GM18526 (cell line): ENCODE results near the gene NTN3.

Experiments
- POLR2A ChIP-seq: IDR thresholded peaks from 3 replicates; pipeline ENCODE4 v1.6.1; 2011; ENCODE audit not compliant: insufficient read length; ENCODE audit errors: extremely low read depth

NTN3 gene

GRCh38 chr16:2471653-2472487 lies 773 bp downstream of the NTN3 start:
- TF ChIP-seq POLR2A, result no peak

GRCh38 chr16:2472488-2472864 lies 1.4 kb downstream of the NTN3 start:
- no peak for TF ChIP-seq POLR2A

DNA sequence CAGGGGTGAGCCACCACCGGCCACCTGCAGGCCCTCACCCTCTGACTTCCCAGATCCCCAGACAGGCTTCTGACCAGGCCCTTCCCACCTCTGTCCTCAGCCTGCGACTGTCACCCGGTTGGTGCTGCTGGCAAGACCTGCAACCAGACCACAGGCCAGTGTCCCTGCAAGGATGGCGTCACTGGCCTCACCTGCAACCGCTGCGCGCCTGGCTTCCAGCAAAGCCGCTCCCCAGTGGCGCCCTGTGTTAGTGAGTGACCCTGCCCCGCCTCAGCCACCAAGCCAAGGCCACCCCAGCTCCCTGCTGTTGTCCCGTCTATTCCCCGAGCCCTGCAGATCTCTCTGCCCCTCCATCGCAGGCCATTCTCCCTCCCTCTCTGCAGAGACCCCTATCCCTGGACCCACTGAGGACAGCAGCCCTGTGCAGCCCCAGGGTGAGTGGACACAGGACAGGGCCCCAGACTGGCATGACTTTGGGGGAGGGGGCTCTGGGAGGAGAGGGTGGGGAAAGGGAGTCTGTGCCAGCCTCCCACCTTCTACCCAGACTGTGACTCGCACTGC lies 1.9 kb downstream of the NTN3 start:
- no peak for TF ChIP-seq POLR2A

GRCh38 chr16:2473446-2473926 lies 2.4 kb downstream of the NTN3 start:
- no peak for TF ChIP-seq POLR2A

DNA sequence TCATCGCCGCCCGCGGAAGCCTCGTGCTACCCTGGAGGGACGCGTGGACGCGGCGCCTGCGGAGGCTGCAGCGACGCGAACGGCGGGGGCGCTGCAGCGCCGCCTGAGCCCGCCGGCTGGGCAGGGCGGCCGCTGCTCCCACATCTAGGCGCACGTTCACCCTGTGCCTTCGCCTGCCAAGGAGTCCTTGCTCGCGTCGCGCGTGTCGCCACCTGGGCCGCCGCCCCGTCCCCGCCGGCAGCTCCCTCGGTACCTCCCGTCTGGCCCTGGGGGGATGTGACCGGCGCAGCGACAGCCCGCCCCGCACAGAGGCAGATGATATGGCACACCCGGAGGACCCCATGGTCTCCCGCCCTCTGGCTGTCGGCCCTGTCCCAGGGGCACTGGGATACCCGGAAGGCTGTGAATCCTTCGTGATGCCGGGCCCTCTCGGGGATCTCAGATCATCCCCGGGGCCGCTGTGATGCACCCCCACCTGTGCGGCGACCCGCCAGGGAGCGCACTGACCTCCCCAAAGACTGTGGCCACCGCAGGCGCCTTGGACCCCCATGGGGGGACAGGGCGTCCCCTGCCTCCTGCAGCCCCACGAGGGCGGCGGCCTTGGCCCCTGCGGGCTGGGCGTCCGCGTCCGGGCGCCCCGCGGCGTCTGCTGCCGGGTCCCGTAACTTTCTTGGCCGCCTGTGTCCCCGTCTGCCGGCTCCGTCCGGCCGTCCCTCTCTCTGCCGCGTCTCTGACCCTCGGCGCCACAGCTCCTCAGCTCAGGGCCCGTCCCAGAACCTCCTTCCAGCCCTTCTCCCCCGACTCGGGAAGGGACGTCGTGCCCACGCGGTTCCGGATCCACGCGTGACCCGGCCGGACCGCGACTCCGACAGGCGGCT lies 3.1 kb downstream of the NTN3 start:
- peak; percentile 40 for TF ChIP-seq POLR2A

DNA sequence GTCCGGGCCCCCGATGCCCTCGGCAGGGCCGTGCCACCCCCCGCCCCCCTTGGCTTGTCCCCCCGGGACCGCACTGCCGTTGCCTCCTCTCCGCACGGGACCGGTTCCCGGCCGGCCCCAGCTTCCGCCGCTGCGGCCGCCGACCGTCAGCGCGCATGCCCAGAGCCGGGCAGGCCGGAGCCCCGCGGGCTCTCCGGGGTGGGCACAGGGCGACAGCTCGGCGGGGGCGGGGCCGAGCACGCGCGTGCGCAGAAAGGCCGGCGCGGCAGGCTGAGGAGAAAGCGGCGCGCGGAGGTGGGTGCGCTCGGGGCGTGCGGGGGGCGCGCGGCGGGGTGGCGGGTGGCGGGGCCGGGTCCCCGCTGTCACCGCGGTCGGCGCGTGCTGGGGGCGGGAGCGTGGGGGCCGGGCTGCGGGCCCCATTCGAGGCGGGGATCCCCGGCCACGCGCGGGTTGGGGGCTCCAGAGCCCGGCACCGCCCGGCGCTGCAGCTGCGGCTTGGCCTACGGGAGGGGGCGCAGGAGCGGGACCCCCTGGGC lies 3.8 kb downstream of the NTN3 start, which contains the start of gene TBC1D24:
Gene TBC1D24, plus strand, starts transcription at position 251 of the 536 bp plus-strand sequence. CDS start 21,022 bp downstream, outside the sequence.
- TF ChIP-seq POLR2A, result peak; percentile 88

GRCh38 chr16:2475413-2476344 lies 4.6 kb downstream of the NTN3 start:
- no peak for TF ChIP-seq POLR2A

GRCh38 chr16:2476345-2476720 lies 5.2 kb downstream of the NTN3 start:
- no peak for TF ChIP-seq POLR2A

DNA sequence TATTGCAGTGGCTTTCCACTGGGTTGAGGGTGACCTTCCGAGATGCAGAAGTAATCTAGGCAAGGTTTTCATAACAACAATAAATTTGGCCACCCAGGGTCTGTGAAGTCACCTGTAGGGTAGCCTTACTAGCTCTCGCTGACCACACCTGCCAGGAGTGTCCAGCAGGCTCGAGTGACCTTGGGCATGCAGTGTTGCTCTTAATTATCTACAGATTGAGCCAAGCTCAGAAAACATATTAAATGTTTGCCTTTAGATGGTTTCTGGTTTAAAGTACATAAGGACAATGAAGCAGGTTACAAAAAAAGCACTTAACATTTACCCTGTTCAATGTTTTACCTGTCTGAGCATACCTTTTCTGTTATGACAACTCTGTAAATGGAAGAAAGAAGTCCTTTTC lies 5.6 kb downstream of the NTN3 start:
- TF ChIP-seq POLR2A, result no peak

GRCh38 chr16:2477327-2477726 lies 6.2 kb downstream of the NTN3 start:
- TF ChIP-seq POLR2A, result no peak

DNA sequence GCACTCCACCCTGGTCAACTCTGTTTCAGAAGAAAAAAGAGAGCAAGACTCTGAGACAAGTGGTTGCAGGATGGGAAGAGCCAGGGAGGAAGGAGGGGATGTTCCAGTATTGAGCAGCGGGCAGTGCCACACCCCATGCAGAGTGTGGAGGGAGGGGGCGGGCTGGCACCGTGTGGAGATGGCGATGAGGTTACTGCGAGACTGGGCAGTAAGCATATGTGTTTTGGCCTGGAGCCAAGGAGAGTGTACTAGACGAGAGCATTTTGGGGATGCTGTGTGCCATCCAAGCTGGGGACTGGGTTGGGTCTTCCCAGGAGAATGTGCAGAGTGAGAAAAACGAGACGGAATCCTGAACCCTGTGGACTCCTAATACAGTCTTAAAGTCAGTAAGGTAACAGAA lies 7.2 kb downstream of the NTN3 start:
- TF ChIP-seq POLR2A, result no peak

DNA sequence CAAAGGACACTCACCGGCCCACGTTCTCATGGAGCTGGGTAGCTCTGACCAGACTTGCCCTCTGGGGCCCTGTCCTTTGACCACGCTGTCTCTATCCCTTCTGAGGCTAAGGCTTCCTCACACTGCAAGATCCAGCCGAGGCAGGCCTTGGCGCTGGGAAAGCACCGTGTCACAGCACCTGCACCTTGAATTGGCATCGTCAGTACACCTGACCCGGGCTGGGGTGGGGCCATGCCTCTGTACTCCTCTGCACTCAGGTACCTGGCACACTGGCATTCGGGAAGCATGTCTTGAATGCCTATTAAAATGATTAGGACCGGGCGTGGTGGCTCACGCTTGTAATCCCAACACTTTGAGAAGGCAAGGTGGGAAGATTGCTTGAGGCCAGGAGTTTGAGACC lies 9.9 kb downstream of the NTN3 start:
- TF ChIP-seq POLR2A, result no peak

DNA sequence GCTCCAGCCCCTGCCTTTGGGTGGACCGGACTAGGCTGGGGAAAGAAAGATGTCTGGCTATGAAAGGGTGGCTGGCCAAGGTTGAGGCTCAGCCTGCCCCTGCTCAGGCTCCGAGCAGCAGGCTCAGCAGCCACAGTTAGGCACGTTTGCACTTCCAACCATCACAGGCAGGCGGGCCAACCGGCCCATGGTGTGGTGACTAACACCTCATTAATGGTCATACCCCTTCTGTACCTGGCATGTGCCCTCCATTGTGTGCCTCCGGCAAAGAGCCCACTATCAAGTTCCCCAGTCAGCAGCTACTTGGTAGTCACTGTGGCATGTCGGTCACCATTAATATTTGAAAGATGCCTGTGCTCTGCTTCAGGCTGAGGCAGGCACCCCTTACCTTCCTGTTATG lies 10.6 kb downstream of the NTN3 start:
- no peak for TF ChIP-seq POLR2A

GRCh38 chr16:2482249-2482648 lies 11.2 kb downstream of the NTN3 start:
- TF ChIP-seq POLR2A, result no peak
